GM18519 (cell line): Measurements from ENCODE around the gene BRWD1.

Experiments
- ATAC-seq: cut with Tn5 transposase; IDR thresholded peaks from one replicate; pipeline ENCODE4 v1.9.1; 2021; ENCODE audit warnings: mild to moderate bottlenecking, moderate library complexity; ENCODE audit not compliant: unreplicated experiment, low FRiP score

The BRWD1 gene

DNA sequence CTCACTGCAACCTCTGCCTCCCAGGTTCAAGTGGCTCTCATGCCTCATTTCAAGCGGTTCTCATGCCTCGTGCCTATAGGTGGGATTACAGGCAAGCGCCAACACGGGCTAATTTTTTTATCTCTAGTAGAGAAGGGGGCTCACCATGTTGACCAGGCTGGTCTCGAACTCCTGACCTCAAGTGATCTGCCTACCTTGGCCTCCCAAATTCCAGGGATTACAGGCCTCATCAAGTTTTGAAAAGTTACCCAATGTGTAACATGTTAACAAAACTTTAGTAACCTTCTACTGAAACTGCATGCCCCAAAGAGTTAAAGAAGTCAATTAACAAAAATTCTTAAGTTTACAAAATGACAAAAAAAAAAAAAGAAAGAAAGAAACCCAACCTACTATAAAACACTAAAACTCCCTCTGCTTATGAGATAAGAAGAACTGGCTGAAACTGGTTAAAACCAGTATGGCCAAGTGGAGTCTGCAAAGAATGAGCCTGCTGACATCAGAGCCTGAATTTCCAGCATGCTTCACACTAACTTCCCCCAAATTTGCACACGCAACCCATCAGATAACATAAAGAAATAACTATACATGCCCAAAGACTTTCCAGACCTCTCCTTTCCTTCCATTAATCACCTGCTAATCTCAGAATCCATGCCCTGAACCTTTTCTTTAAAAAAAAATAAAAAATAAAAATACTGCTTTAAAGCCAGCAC, 104.7 kb downstream of the BRWD1 start:
- no peak for ATAC-seq

DNA sequence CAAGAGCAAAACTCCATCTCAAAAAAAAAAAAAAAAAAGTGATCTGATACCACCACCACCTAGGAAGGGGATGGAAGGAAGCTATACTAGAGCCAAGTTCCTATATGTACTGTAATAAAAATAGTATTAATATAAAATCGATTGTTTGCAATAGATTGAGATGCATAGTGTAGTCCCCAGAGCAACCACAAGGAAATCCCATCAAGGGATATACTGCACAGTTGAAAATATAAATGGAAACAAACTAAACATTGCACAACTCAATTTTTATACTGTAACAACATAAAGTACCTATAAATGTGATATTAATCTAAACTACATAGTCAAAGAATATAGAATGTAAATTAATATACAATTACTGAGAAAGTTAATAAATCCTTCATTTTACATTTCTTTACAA, 109.3 kb downstream of the BRWD1 start:
- ATAC-seq, result no peak

DNA sequence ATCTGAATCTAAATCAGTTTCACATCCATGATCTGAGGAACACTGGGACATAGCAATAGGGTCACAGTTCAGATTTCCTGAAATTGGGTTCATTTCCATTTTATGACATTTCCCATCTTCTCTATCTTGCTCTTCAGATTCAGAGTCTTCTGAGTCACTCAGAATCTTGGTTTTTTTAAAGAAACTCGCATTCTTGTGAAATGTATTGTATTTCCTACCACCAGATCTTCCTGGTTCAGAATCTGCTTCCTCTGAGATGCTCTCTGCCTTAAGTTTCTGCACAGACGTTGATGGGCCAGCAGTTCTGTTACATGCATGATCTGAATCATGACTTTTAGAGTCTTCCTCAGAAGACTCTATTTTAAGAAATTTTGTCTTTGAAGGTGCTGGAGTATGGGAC, 114.6 kb downstream of the BRWD1 start:
- ATAC-seq, result no peak

DNA sequence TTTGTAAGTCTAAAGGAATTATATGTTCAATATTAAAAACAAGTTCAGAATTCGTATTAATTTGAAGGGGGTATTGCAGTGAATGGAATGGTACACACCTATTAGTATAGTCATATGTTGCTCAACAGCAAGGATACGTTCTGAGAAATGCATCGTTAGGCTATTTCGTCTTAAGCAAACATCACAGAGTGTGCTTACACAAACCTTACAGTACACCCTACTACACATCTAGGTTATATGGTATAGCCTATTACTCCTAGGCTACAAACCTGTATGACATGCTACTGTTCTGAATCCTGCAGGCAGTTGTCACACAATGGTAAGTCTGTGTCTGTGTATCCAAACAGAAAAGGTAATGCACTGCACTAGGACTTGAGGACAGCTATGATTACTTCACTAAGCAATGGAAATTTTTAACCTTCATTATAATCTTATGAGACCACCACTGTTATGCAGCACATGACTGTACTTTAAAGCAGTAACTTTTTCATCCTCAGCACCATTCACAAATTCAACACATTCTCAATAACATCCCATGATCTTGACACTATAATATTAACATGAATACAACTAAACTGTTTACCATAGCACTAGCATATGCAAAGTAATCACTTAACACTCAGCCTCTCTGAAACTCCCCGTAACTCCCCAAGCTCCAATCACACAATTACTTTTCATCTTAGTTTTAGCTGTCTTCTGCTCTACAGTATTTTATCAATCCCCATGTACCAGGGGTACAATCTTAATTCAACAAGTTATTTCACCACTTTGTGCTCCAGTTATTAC, 115.8 kb downstream of the BRWD1 start:
- no peak for ATAC-seq

DNA sequence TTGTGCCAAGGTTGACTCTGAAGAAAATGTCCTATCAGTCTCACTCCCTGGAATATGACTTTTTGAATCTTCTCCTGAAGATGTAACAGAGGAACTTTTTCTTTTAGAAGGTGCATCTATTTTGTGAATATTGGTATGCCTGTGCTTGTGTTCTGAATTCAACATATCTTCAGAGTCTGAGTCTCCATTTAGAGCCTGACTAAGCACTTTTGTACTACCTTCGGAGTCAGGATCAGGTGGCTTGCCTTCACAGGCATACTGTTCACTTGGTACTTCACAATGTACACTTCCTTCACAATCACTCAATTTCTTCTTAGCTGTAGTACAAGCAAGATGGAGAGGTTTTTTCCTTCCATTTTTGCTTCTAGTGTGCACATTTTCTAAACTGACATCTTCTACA, 116.6 kb downstream of the BRWD1 start:
- ATAC-seq, result no peak

DNA sequence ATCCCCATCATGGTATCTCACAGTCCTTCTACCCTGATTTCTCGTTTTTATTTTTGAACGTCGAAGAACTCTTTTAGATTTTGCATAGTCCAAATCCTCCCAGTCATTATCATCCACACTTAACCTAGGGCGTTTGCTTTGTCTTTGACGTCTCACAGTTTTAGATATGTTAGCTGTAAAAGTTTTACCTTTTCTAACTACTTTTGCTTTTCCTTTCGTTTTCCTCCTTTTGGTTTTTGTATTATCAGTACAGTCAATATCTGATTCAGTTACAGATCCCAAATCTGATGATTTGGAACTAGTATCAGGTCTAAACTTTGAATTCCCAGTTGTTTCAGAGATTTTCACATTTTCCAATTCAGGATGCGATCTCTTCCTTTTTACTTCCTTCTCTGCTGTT, 117.1 kb downstream of the BRWD1 start:
- no peak for ATAC-seq

DNA sequence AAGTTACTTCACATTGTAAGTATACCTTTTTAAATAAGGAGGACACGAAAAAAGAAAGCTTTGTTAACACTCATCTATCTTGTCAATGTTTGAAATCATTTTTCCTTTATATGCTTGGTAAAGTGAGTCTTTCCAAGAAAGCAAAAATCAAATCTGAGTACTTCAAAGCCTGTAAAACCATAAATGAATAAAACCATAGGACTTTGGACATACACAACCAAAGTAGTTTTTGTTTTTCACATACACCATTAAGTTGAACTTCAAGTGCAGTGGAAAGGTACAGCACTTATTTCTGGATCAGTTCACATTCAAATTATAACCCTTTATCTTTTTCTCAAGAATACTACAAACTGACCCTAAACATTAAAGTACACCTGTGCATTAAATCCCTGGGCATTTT, 120.1 kb downstream of the BRWD1 start:
- no peak for ATAC-seq

DNA sequence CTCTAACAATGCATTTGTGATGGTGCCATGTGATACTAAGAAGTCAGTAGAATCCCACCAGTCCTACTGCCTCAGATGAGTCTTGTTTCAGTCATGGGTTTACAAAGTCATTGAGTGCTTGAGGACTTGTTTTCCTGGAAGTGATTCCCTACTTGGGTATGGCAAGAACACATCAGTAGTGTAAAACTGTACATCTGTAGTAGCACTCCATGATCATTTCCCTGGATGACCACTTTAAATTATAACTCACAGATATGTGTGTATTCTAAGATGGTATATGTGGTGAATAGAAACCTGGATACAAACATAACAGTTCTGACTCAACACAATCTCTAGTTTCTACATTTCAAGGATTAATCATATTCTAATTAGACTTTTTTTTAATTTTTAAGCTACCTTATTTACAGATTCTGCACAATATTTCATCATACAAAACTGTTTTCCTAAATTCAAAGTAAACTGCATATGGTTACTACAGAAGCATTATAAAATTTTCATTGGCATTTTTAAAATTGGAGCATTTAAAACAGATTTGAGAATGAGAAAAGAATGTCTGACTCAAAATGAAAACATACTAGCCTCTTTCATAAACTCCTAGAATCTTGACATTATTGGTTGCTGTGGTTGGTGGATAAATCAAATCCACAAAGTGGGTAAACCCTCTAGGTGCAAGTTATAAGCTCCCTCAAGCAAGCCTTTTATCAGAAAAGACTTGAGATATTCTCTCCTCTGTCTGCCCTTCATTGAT, 123.4 kb downstream of the BRWD1 start:
- no peak for ATAC-seq

DNA sequence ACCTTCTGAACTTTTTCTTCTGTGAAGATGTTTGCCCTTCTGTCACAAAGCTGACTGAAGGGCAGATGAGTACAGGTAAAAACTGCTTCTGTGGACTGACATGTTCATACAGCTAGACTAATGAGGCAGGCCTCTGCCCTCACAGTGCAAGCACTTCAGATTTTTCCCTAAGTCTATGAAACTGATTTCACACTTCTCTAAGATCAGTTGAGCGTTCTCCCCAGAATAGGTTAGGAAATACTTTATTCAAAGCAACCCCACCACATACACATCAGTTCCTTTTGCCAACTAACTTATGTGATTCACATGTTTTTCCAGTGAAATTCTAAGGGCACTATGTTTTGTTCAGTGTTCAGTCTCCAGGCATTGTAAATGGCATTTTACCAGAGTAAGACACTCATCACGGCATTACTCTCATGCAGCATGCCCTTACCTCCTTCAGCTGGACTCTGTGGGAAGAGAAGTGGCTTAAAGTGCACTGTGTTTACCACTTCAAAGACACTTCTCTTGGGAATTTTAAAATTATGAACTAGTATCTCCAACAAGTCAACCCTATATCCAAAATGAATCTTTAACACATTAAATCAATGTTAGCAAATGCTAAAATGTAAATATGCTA, 124.8 kb downstream of the BRWD1 start:
- ATAC-seq, result no peak

DNA sequence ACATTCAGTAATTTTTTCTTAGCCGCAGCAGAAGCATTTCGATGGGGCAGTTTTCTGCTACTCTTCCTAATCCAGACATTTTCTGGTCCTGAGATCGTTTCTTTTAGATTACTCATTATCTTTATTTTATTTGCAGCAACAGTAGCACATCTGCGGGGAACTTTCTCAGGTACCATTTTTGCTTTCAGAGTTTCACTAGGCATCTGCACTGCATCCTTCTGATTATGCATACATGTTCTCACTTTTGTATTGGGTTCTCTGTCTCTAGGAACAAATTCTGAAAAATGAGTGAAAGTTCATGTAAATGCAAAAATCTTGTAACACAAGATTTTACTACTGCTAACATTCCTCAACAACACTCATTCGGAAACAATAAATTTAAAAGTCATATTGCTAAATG, 126.3 kb downstream of the BRWD1 start:
- ATAC-seq, result no peak

DNA sequence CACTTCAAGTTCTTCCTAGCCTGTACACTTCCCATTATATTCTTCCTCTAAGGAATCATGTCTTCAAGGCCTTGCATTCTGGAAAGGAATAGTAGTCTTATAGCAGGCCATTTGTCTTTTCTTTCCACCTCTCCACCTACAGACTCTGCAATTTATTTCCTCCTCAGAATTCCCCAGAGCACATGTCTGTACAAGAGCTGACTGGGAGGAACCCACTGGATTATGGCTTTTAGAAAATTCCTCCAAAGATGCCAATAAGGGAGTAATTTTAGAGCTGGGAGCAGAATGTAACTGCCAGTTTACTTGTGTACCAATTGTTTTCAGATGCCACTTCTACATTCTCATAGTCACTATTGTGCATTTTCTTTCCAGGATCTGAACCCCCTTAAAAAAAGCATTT, 126.8 kb downstream of the BRWD1 start:
- no peak for ATAC-seq

DNA sequence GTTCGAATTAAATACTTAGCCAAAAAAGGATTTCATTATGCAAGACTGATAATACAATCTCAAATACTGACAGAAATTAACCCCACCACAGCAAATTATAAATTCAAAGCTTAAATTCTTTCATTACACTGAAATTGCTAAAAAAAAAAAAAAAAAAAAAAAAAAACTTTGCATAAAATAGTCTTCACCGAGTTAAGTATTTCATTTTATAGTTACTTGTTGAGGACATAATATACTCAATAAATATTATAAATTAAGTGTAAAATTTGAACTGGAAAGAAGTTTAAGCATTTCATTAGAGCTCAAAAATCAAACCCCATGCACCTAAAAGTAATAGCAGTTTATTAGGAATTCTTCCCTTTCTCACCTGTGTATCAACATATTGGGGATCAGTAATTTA, 128.3 kb downstream of the BRWD1 start:
- no peak for ATAC-seq

DNA sequence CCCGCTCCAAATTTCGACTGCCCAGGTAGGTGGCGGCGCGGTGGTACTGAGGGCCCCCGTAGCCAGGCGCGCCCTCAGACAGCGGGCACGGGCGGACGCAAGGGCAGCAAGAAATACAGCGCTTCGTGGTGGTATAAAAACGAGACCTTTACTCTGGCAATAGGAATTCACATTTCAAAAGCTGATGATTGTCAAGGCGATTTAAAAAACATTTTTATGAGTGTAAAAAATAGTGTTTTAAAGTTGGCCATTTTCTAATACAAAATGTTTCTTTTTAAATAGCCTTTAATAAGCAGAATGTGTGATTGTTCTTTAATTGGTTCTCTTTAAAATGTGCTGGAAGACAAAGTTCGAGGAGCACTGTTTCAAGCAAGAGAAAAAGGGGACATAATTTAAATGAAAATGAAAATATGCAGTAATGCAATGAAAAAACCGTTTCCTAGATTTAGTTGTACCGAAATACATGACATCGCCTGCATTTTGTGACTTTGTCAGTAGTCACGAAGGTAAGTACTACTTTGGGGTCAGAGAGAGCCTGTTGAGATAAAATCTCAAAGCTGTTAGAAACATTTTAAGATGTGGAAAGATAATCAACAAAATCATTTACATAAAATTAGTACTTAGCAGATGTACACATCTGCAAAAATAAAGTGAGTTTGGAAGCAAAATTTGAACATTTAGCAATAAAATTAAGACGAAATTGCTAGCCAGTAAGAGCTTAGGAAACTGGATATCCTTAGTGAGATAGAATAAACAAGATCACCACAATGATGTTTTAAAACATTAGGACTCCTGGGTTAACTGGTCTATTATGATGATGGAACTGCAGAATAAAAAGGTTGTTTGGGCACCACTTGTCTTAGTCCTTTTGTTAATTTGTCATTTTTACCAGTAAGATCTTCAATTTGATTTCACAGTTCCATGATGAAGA, 129.1 kb downstream of the BRWD1 start:
- ATAC-seq, result no peak

DNA sequence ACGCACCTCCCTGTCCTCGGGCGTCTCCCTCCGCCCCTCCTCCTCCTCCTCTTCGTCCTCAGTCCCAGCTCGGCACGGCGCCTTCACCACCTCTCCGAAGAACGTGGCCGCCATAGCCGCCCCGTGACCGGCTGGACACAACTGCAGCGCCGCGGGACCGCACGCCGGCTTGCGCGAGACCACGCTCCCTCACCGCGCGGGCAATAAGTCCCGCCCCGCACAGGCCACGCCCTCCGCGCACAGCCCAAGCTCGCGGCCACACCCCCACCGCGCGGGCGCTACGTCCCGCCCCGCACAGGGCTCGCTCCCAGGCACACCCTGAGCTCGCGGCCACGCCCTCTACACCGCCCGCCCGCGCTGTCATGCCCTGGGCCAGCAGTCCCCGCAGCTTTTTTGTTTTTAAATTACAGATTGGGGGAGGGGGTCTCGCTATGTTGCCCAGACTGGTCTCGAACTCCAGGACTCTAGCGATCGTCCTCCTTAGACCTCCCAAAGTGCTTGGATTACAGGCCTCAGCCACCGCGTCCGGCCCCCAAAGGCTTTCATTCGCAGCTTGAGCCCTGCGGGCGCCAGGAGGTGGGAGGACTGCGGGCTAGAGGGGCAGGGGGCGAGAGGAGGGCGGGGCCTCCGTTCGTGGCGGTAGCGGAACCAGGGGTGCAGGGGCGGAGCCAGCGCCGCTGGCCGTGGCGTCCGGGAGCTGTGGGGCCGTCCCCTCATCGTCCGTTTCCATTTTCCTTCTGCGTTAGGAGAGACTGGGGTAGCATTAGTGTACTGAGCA, 130.0 kb downstream of the BRWD1 start, which contains the start of gene PSMG1:
Gene PSMG1 (minus strand): TSS at position 180 of the 778 bp plus-strand sequence. CDS start 66 bp downstream, at position 114.
- peak; percentile 71 for ATAC-seq

DNA sequence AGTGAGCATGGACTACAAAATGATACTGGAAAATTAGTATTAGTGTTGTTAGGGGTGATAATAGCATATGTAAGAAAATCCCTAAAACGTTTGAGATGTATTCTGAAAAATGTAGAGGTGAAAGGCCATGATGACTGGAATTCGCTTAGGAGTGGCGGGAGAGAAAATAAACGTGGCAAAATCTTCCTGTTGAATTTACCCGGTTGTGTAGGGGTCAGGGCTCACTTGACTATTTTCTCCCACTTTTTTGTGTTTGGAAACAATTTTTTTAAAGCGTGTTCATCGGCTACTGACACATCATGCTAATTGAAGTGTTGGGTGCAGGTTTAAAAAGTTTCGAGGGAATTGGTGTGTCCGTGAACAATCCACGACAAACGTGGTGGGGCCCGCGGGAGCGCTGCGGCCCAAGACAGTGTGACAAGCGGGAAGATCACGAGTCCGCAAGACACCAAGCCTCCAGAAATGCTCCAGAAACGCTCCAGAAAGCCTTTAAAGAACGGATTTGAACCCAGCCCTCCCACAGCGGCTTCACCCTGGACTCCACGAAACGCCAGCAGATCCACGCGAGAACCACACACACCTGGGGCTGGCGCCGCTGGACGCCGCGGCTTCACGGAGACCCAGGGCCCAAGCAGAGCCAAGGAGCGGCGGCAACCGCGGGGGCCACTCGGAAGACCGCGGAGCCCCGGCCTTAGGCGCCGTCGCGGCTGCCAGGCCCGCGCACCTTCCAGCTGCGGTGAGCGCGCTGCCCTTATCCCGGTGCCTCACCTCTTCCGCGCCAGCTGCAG, 130.8 kb downstream of the BRWD1 start:
- no peak for ATAC-seq

DNA sequence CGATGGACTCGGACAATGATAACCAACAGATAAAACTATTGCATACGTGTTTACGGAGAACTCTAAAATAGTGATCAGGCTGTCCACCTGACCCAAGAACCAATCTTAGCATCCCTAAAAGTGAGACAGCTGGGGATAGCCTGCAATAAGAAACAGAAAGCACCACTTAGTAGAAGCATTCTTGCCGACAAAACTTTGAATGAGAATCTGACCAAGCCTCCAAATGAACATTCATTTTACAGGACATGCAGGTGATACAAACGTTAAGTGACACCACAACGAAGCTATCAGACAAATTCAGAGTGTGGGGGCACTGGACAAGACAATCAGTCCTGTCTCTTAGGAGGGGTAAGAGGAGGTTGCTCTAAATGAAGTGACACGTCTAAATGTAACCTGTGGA, 131.4 kb downstream of the BRWD1 start:
- ATAC-seq, result no peak

DNA sequence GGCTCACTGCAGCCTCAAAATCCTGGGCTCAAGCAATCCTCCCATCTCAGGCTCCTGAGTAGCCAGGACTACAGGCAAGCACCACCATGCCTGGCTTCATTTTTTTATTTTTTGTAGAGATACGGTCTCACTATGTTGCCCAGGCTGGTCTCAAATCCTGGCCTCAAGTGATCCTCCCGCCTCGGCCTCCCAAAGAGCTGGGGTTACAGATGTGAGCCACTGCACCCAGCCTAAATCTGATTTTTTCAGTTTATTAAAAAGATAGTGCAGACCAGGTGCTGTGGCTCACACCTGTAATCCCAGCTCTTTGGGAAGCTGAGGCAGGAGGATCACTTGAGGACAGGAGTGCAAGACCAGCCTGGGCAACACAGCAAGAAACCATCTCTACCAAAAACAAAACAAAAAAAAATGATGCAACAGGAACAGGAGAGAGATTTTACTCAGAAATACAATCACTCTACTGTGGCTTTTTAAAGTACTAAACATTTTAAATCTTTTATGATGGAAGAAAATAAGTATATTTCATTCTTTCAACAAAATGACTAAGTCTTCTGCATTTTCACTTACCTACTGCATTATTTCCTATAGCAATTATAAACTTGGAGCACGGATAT, 132.1 kb downstream of the BRWD1 start:
- ATAC-seq, result no peak
